ACC112 (cell line): Measurements from ENCODE around the gene CDS2.

Experiments used
- H2AFZ ChIP-seq: fragments of 200-600 bp; sonication (generic); one replicate; pipeline ENCODE4 v1.6.0; 2017; ENCODE audit warnings: antibody characterized with exemption, low read length; ENCODE audit not compliant: unreplicated experiment
- H3K27ac ChIP-seq: fragments of 200-600 bp; sonication (generic); 2 replicates; pipeline ENCODE4 v1.5.1; 2014; ENCODE audit warnings: low read depth, mild to moderate bottlenecking, antibody characterized with exemption, low read length, moderate library complexity
- H3K27me3 ChIP-seq: fragments of 200-600 bp; sonication (generic); 2 replicates; pipeline ENCODE4 v1.6.1; 2014; ENCODE audit warnings: mild to moderate bottlenecking, antibody characterized with exemption, low read length, moderate library complexity, mixed read lengths; ENCODE audit not compliant: insufficient read depth
- H3K36me3 ChIP-seq: fragments of 200-600 bp; sonication (generic); 2 replicates; pipeline ENCODE4 v1.6.1; 2016; ENCODE audit warnings: mild to moderate bottlenecking, antibody characterized with exemption, low read length, moderate library complexity, mixed read lengths; ENCODE audit not compliant: insufficient read depth
- H3K4me1 ChIP-seq: fragments of 200-600 bp; sonication (generic); one replicate; pipeline ENCODE4 v1.6.1; 2016; ENCODE audit warnings: low read length, mixed read lengths; ENCODE audit not compliant: insufficient read depth, unreplicated experiment, control insufficient read depth
- H3K4me3 ChIP-seq: fragments of 200-600 bp; sonication (generic); 2 replicates; pipeline ENCODE4 v1.5.1; 2014; ENCODE audit warnings: mild to moderate bottlenecking, low read depth, low read length
- H3K79me2 ChIP-seq: fragments of 200-600 bp; sonication (generic); one replicate; pipeline ENCODE4 v1.6.0; 2016; ENCODE audit warnings: low read length; ENCODE audit not compliant: control insufficient read depth, unreplicated experiment, insufficient read depth

CDS2 gene

GRCh38 chr20:5181492-5181891, 54.7 kb downstream of the CDS2 start:
- no peaks in the 10 kb centered on the region for H3K27me3 ChIP-seq
- no peak overlapping the region for H2AFZ ChIP-seq
- H3K27ac ChIP-seq = no peak overlapping the region
- no peaks in the 10 kb centered on the region for H3K36me3 ChIP-seq
- no peak overlapping the region for H3K4me3 ChIP-seq
- H3K4me1 ChIP-seq = peaks cover 7% of the 10 kb centered on the region
- no peaks in the 10 kb centered on the region for H3K79me2 ChIP-seq

- no peak overlapping the region for H3K4me3 ChIP-seq
- H3K36me3 ChIP-seq = no peaks in the 10 kb centered on the region
- H3K27ac ChIP-seq = no peak overlapping the region
- peaks cover 7% of the 10 kb centered on the region for H3K4me1 ChIP-seq
- no peak overlapping the region for H2AFZ ChIP-seq
- H3K27me3 ChIP-seq = no peaks in the 10 kb centered on the region
- no peaks in the 10 kb centered on the region for H3K79me2 ChIP-seq
Measured at GRCh38 chr20:5181958-5182357, 55.1 kb downstream of the CDS2 start.

GRCh38 chr20:5182615-5183254, 55.9 kb downstream of the CDS2 start:
- peaks cover 7% of the 10 kb centered on the region for H3K4me1 ChIP-seq
- no peaks in the 10 kb centered on the region for H3K36me3 ChIP-seq
- H2AFZ ChIP-seq = no peak overlapping the region
- no peaks in the 10 kb centered on the region for H3K79me2 ChIP-seq
- H3K4me3 ChIP-seq = no peak overlapping the region
- no peak overlapping the region for H3K27ac ChIP-seq
- H3K27me3 ChIP-seq = no peaks in the 10 kb centered on the region

- H3K4me1 ChIP-seq = peaks cover 7% of the 10 kb centered on the region
- no peak overlapping the region for H3K4me3 ChIP-seq
- no peak overlapping the region for H3K27ac ChIP-seq
- H3K27me3 ChIP-seq = no peaks in the 10 kb centered on the region
- H3K79me2 ChIP-seq = no peaks in the 10 kb centered on the region
- no peaks in the 10 kb centered on the region for H3K36me3 ChIP-seq
- H2AFZ ChIP-seq = no peak overlapping the region
Measured at GRCh38 chr20:5183731-5184474, 57.1 kb downstream of the CDS2 start.

GRCh38 chr20:5184684-5185083, 57.9 kb downstream of the CDS2 start:
- no peak overlapping the region for H3K4me3 ChIP-seq
- no peaks in the 10 kb centered on the region for H3K36me3 ChIP-seq

GRCh38 chr20:5187122-5187521, 60.3 kb downstream of the CDS2 start:
- Histone ChIP-seq H3K4me3 (no peak overlapping the region), H3K4me1 (peaks cover 10% of the 10 kb centered on the region), H2AFZ (no peak overlapping the region), H3K36me3 (no peaks in the 10 kb centered on the region), H3K27ac (no peak overlapping the region), H3K27me3 (no peaks in the 10 kb centered on the region), H3K79me2 (no peaks in the 10 kb centered on the region)

More at GRCh38 chr20:5184684-5185083, 57.9 kb downstream of the CDS2 start:
- no peak overlapping the region for H2AFZ ChIP-seq
- no peaks in the 10 kb centered on the region for H3K79me2 ChIP-seq
- H3K4me1 ChIP-seq = peaks cover 7% of the 10 kb centered on the region
- H3K27ac ChIP-seq = no peak overlapping the region
- H3K27me3 ChIP-seq = no peaks in the 10 kb centered on the region

GRCh38 chr20:5188736-5189135, 61.9 kb downstream of the CDS2 start:
- H3K79me2 ChIP-seq = no peaks in the 10 kb centered on the region
- no peaks in the 10 kb centered on the region for H3K36me3 ChIP-seq
- no peak overlapping the region for H2AFZ ChIP-seq
- peaks cover 5% of the 10 kb centered on the region for H3K4me1 ChIP-seq
- no peak overlapping the region for H3K4me3 ChIP-seq
- H3K27me3 ChIP-seq = no peaks in the 10 kb centered on the region
- no peak overlapping the region for H3K27ac ChIP-seq

- Histone ChIP-seq H3K4me1 (peaks cover 5% of the 10 kb centered on the region), H3K36me3 (no peaks in the 10 kb centered on the region), H3K79me2 (no peaks in the 10 kb centered on the region), H3K4me3 (no peak overlapping the region), H3K27ac (no peak overlapping the region), H2AFZ (no peak overlapping the region), H3K27me3 (no peaks in the 10 kb centered on the region)
Measured at GRCh38 chr20:5189917-5190316, 63.1 kb downstream of the CDS2 start.

- Histone ChIP-seq H3K27me3 (no peaks in the 10 kb centered on the region), H3K36me3 (no peaks in the 10 kb centered on the region), H2AFZ (no peak overlapping the region), H3K79me2 (no peaks in the 10 kb centered on the region), H3K4me3 (no peak overlapping the region), H3K27ac (no peak overlapping the region), H3K4me1 (peaks cover 5% of the 10 kb centered on the region)
Measured at GRCh38 chr20:5190444-5190843, 63.6 kb downstream of the CDS2 start.

- Histone ChIP-seq H3K79me2 (no peaks in the 10 kb centered on the region), H2AFZ (no peak overlapping the region), H3K27ac (no peak overlapping the region), H3K36me3 (no peaks in the 10 kb centered on the region), H3K27me3 (no peaks in the 10 kb centered on the region), H3K4me1 (peaks cover 5% of the 10 kb centered on the region), H3K4me3 (no peak overlapping the region)
Measured at GRCh38 chr20:5191829-5192569, 65.2 kb downstream of the CDS2 start.
